ENCODE measurements around the gene CACNA1C.

Gene CACNA1C

GRCh38 chr12:2617365-2617764, 564.6 kb downstream of the CACNA1C start:
- no peak for DNase-seq (ENCODE audit: low spot score)
- no peak for TF ChIP-seq CTCF (IDR thresholded peaks at IDR 0.05; ENCODE audit: borderline replicate concordance, control extremely low read depth, extremely low read depth, insufficient read depth, missing control alignments)
- in situ Hi-C loops (cut with MboI; ENCODE audit: low sequenced_read_pairs, unreplicated experiment), result no loop called here

DNA sequence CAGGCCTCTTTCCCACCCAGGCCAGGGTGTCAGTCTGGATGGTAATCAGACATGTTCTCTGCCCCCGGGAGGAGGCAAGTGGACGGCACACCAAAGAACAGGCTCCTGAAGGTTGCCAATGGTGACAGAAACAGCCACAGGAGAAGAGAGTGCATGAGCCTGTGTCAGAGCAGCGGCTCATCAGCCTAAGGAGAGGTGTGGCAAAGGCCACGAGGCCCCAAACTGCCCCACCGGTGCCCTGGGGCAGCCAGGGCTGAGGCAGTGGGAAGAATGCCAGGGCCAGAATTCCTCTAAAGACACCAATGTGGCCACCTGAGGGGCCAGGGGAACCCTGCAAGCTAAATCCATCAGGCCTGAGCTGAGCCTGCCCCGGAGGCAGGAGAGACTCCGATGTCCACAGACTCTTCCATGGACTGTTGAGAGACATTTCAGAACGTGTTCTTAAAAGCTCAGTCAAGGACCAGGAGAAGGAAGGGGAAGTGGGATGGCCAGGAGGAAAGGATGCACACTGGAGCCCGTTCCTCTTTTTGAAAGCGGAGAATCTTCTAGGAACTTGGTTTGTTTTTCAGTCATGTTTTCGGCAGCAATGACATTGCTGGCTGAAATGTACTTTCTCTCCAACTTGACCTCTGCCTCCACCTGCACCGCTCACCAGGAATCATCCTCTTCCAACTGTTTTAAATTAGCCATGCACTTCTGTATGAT, 565.7 kb downstream of the CACNA1C start:
- DNase-seq (ENCODE audit: low spot score), result no peak
- TF ChIP-seq CTCF (IDR thresholded peaks at IDR 0.05; ENCODE audit: borderline replicate concordance, control extremely low read depth, extremely low read depth, insufficient read depth, missing control alignments), result no peak
- in situ Hi-C loops (cut with MboI; ENCODE audit: low sequenced_read_pairs, unreplicated experiment), result no loop called here

GRCh38 chr12:2619136-2619535, 566.3 kb downstream of the CACNA1C start:
- in situ Hi-C loops (cut with MboI; ENCODE audit: low sequenced_read_pairs, unreplicated experiment), result no loop called here
- DNase-seq (ENCODE audit: low spot score), result no peak
- no peak for TF ChIP-seq CTCF (IDR thresholded peaks at IDR 0.05; ENCODE audit: borderline replicate concordance, control extremely low read depth, extremely low read depth, insufficient read depth, missing control alignments)

- no peak for DNase-seq (ENCODE audit: low spot score)
- TF ChIP-seq CTCF (IDR thresholded peaks at IDR 0.05; ENCODE audit: borderline replicate concordance, control extremely low read depth, extremely low read depth, insufficient read depth, missing control alignments), result no peak
- in situ Hi-C loops (cut with MboI; ENCODE audit: low sequenced_read_pairs, unreplicated experiment), result no loop called here
These were observed 569.7 kb downstream of the CACNA1C start for GRCh38 chr12:2622460-2622859.

DNA sequence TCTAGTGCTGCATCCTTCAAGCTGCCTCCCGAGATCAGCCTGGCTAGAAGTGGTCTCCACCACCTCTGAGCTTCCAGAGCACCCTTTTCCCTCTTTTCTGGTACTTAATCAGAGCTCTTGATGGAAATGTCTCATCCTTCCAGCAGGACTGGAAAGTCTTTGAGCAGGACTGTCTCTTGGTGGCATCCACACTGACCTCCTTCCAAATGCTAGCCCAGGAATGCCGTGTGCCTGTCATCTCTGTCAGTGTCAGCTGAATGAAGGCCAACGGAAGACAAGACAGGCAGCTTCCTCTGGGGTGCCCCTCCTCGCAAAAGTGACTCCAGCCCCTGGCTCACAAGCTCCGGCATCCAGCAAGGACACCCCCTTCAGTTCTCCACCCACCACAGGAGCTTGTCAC, 570.7 kb downstream of the CACNA1C start:
- no peak for TF ChIP-seq CTCF (IDR thresholded peaks at IDR 0.05; ENCODE audit: borderline replicate concordance, control extremely low read depth, extremely low read depth, insufficient read depth, missing control alignments)
- no peak for DNase-seq (ENCODE audit: low spot score)
- in situ Hi-C loops (cut with MboI; ENCODE audit: low sequenced_read_pairs, unreplicated experiment), result no loop called here

DNA sequence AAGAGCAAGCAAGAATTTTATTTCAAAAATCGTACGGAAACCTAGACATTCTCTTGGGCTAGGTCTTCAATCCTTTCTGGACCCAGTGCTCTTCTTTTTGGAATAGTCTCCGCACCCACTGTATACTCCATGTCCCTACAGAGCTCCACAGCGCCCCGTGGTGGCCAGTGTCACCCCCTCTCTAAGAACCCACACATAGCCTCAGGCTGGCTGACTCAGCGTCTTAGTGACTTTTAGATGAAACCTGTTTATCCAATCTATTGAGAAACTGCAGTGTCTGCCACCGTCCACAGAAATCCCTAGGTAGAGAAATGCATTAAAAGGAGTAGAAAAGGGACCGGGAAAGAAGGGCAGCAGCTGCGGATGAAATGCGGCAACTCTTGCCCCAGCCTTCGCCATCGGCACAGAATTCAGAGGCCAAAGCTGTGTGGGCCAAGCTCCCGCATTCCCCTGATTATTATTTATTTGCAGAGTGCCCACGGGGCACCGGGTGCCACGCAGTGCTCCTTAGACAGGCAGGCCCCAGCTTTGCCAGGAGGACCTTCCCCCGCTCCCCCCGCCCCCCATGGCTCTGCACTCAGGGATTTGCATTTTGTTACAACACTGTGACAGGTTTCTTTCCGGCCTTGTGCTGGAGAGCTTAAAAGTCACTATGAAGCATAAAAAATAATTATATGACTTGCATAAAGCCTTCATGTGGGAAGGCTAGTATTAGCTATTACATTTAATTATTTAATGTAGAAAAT, 571.9 kb downstream of the CACNA1C start:
- no peak for DNase-seq (ENCODE audit: low spot score)
- TF ChIP-seq CTCF (IDR thresholded peaks at IDR 0.05; ENCODE audit: borderline replicate concordance, control extremely low read depth, extremely low read depth, insufficient read depth, missing control alignments), result no peak
- in situ Hi-C loops (cut with MboI; ENCODE audit: low sequenced_read_pairs, unreplicated experiment), result no loop called here
